Testis (tissue), 2 donors: Measurements from ENCODE around the gene MLPH.

Experiments used
- POLR2A ChIP-seq: fragments of 450-650 bp; IDR thresholded peaks from one replicate; pipeline ENCODE4 v1.6.1; 2017; ENCODE audit warnings: antibody characterized with exemption, mild to moderate bottlenecking, moderate library complexity
- TF ChIP-seq, protein P1 (sequence below), 3 experiments: fragments of 450-650 bp in 2 of 3; fragments of 200-600 bp in 1 of 3; sonication (generic) in 1 of 3; IDR thresholded peaks; one replicate each; pipeline ENCODE4 v1.5.1; 2016 to 2019; ENCODE audit warnings: antibody characterized with exemption in 3 of 3, mild to moderate bottlenecking in 2 of 3, moderate library complexity in 1 of 3

DNA sequence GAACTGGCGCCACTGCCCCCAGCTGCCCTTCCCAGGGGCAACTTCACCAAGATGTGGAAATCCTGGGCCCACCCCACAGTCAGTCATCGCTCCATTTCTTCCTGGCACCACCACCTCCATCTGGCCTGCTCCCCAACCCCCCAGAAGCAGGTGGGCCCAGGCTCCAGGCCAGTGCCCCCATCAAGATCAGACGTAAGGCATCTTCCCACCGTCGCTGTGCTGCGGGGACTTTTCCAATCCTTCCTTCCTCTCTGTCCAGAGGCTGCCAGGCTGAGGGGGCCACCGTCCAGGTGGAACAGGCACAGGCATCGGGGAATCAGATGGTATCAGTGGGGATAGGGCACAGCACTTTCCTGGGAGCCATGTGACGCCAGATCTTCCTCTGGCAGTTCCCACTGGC, 87.4 kb downstream of the MLPH start:
- TF ChIP-seq, protein P1, sequence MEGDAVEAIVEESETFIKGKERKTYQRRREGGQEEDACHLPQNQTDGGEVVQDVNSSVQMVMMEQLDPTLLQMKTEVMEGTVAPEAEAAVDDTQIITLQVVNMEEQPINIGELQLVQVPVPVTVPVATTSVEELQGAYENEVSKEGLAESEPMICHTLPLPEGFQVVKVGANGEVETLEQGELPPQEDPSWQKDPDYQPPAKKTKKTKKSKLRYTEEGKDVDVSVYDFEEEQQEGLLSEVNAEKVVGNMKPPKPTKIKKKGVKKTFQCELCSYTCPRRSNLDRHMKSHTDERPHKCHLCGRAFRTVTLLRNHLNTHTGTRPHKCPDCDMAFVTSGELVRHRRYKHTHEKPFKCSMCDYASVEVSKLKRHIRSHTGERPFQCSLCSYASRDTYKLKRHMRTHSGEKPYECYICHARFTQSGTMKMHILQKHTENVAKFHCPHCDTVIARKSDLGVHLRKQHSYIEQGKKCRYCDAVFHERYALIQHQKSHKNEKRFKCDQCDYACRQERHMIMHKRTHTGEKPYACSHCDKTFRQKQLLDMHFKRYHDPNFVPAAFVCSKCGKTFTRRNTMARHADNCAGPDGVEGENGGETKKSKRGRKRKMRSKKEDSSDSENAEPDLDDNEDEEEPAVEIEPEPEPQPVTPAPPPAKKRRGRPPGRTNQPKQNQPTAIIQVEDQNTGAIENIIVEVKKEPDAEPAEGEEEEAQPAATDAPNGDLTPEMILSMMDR (IDR thresholded peaks at IDR 0.05): no peak
- no peak for TF ChIP-seq POLR2A
